Activated T-cell treated with anti-CD3 and anti-CD28 coated beads, Interleukin-2, amount 50 U/mL, for 72 hours (primary cell): ENCODE data around the gene S100A9. TPM values are rescaled to one million over a fixed set of nuclear protein-coding genes. Genes with fewer than 3 reads are reported as not detected.

ENCODE experiments used
- ATAC-seq, 2 donors: fragments of 150-1000 bp; cut with Tn5 transposase; replicated peaks in 1 of 2; 2 replicates each; pipeline ENCODE4 v1.10.0; 2021; ENCODE audit warnings: moderate library complexity in 2 of 2, mild to moderate bottlenecking in 1 of 2
- DNase-seq, 2 donors: peaks; one replicate each; pipeline ENCODE4 v3.0.0; 2021 to 2022; ENCODE audit warnings: mixed read lengths in 1 of 2
- H3K27ac Mint-ChIP-seq: one replicate; pipeline ENCODE4 v1.8.0; 2022; ENCODE audit warnings: mild to moderate bottlenecking, moderate library complexity, mixed read lengths
- H3K27me3 Mint-ChIP-seq: one replicate; pipeline ENCODE4 v1.8.0; 2022; ENCODE audit warnings: low read depth, mixed read lengths
- H3K36me3 Mint-ChIP-seq, 2 donors: one replicate each; pipeline ENCODE4 v1.8.0; 2022; ENCODE audit warnings: mixed read lengths in 2 of 2, mild to moderate bottlenecking in 1 of 2; ENCODE audit not compliant: insufficient read depth in 2 of 2
- H3K4me1 Mint-ChIP-seq: one replicate; pipeline ENCODE4 v1.8.0; 2022; ENCODE audit warnings: low read depth, mixed read lengths
- H3K4me3 Mint-ChIP-seq, 2 donors: one replicate each; pipeline ENCODE4 v1.8.0; 2022; ENCODE audit warnings: mild to moderate bottlenecking in 2 of 2, mixed read lengths in 2 of 2, moderate library complexity in 2 of 2
- H3K9me3 Mint-ChIP-seq, 2 donors: one replicate each; pipeline ENCODE4 v1.8.0; 2022; ENCODE audit warnings: mixed read lengths in 2 of 2
- total RNA-seq, 2 donors: library from RNA; stranded (reverse); gene quantifications; one replicate each; pipeline ENCODE4 v1.2.3, GENCODE V29; 2022

Gene S100A9
- total RNA-seq, 2 donors from 2014 or later, result not detected

DNA sequence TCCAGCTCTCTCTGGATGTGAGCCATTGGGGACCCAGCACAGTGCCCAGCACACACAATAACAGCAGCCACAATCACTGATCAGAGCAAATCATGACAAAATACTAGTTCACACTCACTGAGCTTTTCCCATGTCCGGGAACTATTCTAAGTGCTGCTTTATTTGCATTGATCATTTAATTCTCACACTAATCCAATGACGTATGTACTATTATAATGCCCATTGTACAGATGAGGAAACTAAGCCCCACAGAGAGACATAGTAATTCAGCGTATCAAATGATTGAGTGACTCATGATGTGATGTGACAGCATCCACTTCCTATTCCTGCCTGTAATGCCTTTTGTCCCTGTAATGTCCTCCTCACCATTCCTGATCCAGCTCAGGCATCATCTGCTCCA is 35.2 kb downstream of the S100A9 start:
- no peaks in the 10 kb centered on the region for H3K9me3 Mint-ChIP-seq
- H3K36me3 Mint-ChIP-seq, result no peaks in the 10 kb centered on the region
- H3K4me3 Mint-ChIP-seq, result no peak overlapping the region
- no peak overlapping the region for H3K27ac Mint-ChIP-seq
- ATAC-seq, result no peak
- no peak for DNase-seq
- no peaks in the 10 kb centered on the region for H3K4me1 Mint-ChIP-seq
- H3K27me3 Mint-ChIP-seq, result peaks cover 18% of the 10 kb centered on the region

DNA sequence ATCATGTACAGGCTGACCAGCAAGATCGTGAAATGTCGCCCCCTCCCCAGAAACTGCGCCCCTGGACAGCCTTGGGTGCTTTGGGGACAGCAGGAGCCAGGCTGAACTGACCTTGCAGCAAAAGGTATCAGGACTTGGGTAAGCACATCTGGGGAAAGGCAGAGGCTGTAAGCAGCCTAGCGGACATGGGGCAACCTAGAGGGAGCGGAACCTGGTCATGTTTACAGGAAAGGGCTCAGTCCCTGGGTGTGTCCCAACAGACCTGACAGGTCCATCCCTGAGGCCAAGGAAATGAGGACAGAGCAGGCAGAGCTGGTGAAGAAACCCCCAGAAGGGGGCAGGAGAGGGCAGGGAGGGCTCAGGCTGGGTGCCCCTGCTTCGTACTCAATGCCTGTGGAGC is 36.3 kb downstream of the S100A9 start:
- no peak overlapping the region for H3K27ac Mint-ChIP-seq
- no peaks in the 10 kb centered on the region for H3K4me1 Mint-ChIP-seq
- no peak overlapping the region for H3K4me3 Mint-ChIP-seq
- H3K27me3 Mint-ChIP-seq, result peaks cover 18% of the 10 kb centered on the region
- H3K9me3 Mint-ChIP-seq, result no peaks in the 10 kb centered on the region
- H3K36me3 Mint-ChIP-seq, result no peaks in the 10 kb centered on the region
- DNase-seq, result no peak
- ATAC-seq, result no peak

DNA sequence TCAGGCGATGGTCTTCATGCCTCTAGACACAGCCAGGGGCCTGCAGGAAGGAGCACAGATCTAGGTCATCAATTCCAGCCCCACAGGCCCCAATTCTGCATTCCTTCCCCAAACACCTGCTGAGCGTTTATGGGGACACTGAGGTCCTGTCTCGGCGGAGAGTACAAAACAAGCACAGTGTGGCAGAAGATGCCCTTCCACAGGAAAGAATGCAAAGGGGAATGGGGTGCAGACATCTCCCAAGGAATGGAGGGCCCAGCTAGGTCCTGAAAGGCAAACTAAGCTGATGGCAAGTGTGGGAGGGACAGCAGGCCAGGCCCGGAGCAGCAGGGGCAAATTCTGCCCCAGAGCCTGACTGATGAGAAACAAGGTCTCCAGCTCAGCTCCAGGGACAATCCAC is 36.7 kb downstream of the S100A9 start:
- Mint-ChIP-seq H3K27me3 (peaks cover 18% of the 10 kb centered on the region), H3K4me3 (no peak overlapping the region), H3K9me3 (no peaks in the 10 kb centered on the region), H3K27ac (no peak overlapping the region), H3K36me3 (no peaks in the 10 kb centered on the region), H3K4me1 (no peaks in the 10 kb centered on the region)
- no peak for DNase-seq
- no peak for ATAC-seq

- peaks cover 10% of the 10 kb centered on the region for H3K27me3 Mint-ChIP-seq
- no peak for ATAC-seq
- DNase-seq, result no peak
- H3K4me3 Mint-ChIP-seq, result no peak overlapping the region
- no peaks in the 10 kb centered on the region for H3K36me3 Mint-ChIP-seq
- H3K9me3 Mint-ChIP-seq, result no peaks in the 10 kb centered on the region
- no peak overlapping the region for H3K27ac Mint-ChIP-seq
- H3K4me1 Mint-ChIP-seq, result no peaks in the 10 kb centered on the region
Measured at GRCh38 chr1:153395136-153395685, 37.6 kb downstream of the S100A9 start.

GRCh38 chr1:153395776-153396175 is 38.1 kb downstream of the S100A9 start:
- H3K27ac Mint-ChIP-seq, result no peak overlapping the region
- no peak overlapping the region for H3K4me3 Mint-ChIP-seq
- peaks cover 10% of the 10 kb centered on the region for H3K27me3 Mint-ChIP-seq
- H3K4me1 Mint-ChIP-seq, result no peaks in the 10 kb centered on the region
- no peaks in the 10 kb centered on the region for H3K36me3 Mint-ChIP-seq
- no peak for DNase-seq
- ATAC-seq, result no peak
- no peaks in the 10 kb centered on the region for H3K9me3 Mint-ChIP-seq

- no peak overlapping the region for H3K4me3 Mint-ChIP-seq
- no peak overlapping the region for H3K27ac Mint-ChIP-seq
- DNase-seq (no peak), ATAC-seq (no peak)
- H3K36me3 Mint-ChIP-seq, result no peaks in the 10 kb centered on the region
- H3K4me1 Mint-ChIP-seq, result no peaks in the 10 kb centered on the region
- H3K27me3 Mint-ChIP-seq, result peaks cover 10% of the 10 kb centered on the region
- H3K9me3 Mint-ChIP-seq, result no peaks in the 10 kb centered on the region
Measured at GRCh38 chr1:153396461-153396860, 38.8 kb downstream of the S100A9 start.

DNA sequence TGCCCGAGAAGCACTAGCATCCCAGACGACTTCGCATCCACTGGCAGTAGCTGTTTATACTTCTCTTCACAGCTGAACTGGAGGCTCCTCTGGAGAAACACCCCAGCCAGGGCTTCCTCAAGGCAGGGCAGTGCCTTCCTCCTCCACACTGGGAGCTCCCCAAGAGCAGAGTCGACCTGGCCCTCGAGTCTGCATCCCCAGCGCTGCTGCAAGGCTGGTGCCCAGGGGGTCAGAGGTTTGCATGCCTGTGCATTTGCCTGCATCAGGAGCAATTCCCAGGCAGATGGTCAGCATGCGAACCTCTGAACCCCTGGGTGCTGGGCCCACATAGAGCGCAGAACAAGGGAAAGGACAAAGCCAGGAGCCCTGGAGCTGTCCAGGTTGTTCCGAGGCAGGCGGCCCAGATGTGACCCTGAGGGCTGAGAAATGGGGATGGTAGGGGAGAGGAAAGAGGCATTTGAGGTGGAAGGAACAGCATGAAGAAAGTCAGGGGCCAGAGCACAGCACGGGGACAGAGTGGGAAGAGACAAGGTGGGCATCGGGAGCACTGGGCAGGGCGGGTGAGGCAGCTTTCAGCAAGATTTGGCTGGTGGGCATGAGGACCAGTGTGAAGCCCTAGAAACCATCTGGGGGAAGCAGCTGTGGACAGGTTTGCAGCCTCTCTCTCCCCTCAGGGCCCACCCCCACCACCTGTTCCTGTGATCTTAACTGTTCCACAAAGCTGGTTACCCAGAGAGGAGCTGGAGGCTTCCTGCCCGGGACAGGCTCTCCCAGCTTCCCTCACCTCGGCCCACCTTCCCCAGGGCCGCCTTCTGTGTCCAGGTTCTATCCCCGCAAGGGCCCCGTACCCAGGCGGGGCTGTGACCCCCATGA is 39.6 kb downstream of the S100A9 start:
- no peak overlapping the region for H3K27ac Mint-ChIP-seq

GRCh38 chr1:153397924-153398651 is 40.4 kb downstream of the S100A9 start:
- DNase-seq (no peak), ATAC-seq (no peak)
- Mint-ChIP-seq H3K36me3 (no peaks in the 10 kb centered on the region), H3K27ac (no peak overlapping the region), H3K4me1 (no peaks in the 10 kb centered on the region), H3K9me3 (no peaks in the 10 kb centered on the region), H3K27me3 (peaks cover 10% of the 10 kb centered on the region), H3K4me3 (no peak overlapping the region)

More for the DNA sequence above, 39.6 kb downstream of the S100A9 start:
- H3K27me3 Mint-ChIP-seq, result peaks cover 10% of the 10 kb centered on the region
- DNase-seq, result no peak
- H3K4me1 Mint-ChIP-seq, result no peaks in the 10 kb centered on the region
- no peaks in the 10 kb centered on the region for H3K9me3 Mint-ChIP-seq
- no peak overlapping the region for H3K4me3 Mint-ChIP-seq
- no peak for ATAC-seq
- no peaks in the 10 kb centered on the region for H3K36me3 Mint-ChIP-seq

GRCh38 chr1:153399401-153400055 is 41.9 kb downstream of the S100A9 start:
- ATAC-seq, result no peak
- Mint-ChIP-seq H3K36me3 (no peaks in the 10 kb centered on the region), H3K27me3 (peaks cover 10% of the 10 kb centered on the region)

DNA sequence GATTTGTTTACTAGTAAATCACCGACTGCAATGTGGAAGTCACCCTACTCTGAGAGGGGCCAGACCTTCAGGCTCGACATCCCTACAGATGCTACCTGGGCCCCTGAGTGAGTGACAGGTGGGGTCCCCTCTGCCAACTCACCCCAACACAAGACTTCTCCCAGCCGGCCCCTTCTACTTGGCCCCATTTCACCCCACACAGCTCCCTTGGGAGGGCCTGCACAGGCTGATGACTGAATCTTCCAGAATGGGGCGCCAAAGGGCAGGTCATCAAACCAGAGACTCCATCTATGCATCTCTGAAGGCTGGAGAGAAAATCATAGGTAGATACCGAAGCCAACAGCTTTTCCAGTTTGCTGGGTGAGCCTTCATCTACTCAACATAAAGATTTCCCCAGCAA is 42.6 kb downstream of the S100A9 start:
- ATAC-seq, result no peak
- Mint-ChIP-seq H3K27me3 (peaks cover 8% of the 10 kb centered on the region), H3K27ac (no peak overlapping the region), H3K36me3 (no peaks in the 10 kb centered on the region), H3K4me3 (no peak overlapping the region), H3K9me3 (no peaks in the 10 kb centered on the region), H3K4me1 (no peaks in the 10 kb centered on the region)
- DNase-seq, result no peak

More at GRCh38 chr1:153399401-153400055, 41.9 kb downstream of the S100A9 start:
- H3K4me3 Mint-ChIP-seq, result no peak overlapping the region
- no peak for DNase-seq
- no peaks in the 10 kb centered on the region for H3K4me1 Mint-ChIP-seq
- H3K27ac Mint-ChIP-seq, result no peak overlapping the region
- no peaks in the 10 kb centered on the region for H3K9me3 Mint-ChIP-seq

GRCh38 chr1:153401461-153401860 is 43.8 kb downstream of the S100A9 start:
- H3K9me3 Mint-ChIP-seq, result no peaks in the 10 kb centered on the region
- H3K4me1 Mint-ChIP-seq, result peaks cover 3% of the 10 kb centered on the region
- no peak overlapping the region for H3K27ac Mint-ChIP-seq
- ATAC-seq, result no peak
- no peaks in the 10 kb centered on the region for H3K36me3 Mint-ChIP-seq
- DNase-seq, result no peak
- H3K27me3 Mint-ChIP-seq, result no peaks in the 10 kb centered on the region
- H3K4me3 Mint-ChIP-seq, result no peak overlapping the region

DNA sequence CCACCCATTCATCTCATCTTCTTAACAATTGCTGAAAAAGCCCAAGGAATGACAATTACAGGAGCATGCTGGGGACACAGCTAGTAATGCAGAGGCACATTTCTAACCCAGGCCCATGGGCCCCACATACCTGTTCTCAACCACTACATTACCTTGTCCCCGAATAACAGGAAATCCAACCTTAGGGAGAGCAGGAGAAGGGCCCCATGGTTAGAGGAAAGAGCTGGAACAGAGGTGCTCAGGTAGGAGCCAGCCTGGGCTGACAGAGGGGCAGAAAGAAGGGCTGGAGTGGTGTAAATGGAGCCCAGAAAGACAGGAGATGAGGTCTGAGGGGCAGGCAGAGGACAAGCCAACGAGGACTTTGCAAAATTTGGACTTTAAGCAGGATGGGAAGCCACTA is 44.6 kb downstream of the S100A9 start:
- H3K27me3 Mint-ChIP-seq, result no peaks in the 10 kb centered on the region
- ATAC-seq (no peak), DNase-seq (no peak)
- no peak overlapping the region for H3K4me3 Mint-ChIP-seq
- peaks cover 7% of the 10 kb centered on the region for H3K4me1 Mint-ChIP-seq
- H3K27ac Mint-ChIP-seq, result no peak overlapping the region
- H3K36me3 Mint-ChIP-seq, result no peaks in the 10 kb centered on the region
- no peaks in the 10 kb centered on the region for H3K9me3 Mint-ChIP-seq
